Mesenchymal stem cell (in vitro differentiated cells and primary cell): Measurements from ENCODE around the gene SRMS.

Experiments used
- DNase-seq: peaks from one replicate; pipeline ENCODE4 v3.0.0-alpha.2; 2013
- H2AFZ ChIP-seq: one replicate; pipeline ENCODE4 v1.6.1; 2013; ENCODE audit warnings: low read depth, mild to moderate bottlenecking, control low read depth, inconsistent platforms, low read length, moderate library complexity
- H2AK5ac ChIP-seq: 2 replicates; pipeline ENCODE4 v1.6.1; 2013; ENCODE audit warnings: low read length, moderate library complexity, mild to moderate bottlenecking, inconsistent platforms; ENCODE audit not compliant: severe bottlenecking
- H2BK120ac ChIP-seq: one replicate; pipeline ENCODE4 v1.6.1; 2013; ENCODE audit warnings: low read depth, mild to moderate bottlenecking, inconsistent platforms, low read length, moderate library complexity
- H2BK12ac ChIP-seq, 2 experiments: one replicate each; pipeline ENCODE4 v1.6.1; 2013; ENCODE audit warnings: inconsistent platforms in 2 of 2, low read length in 2 of 2, mild to moderate bottlenecking in 2 of 2, moderate library complexity in 2 of 2, control low read depth in 1 of 2
- H2BK15ac ChIP-seq: one replicate; pipeline ENCODE4 v1.6.1; 2013; ENCODE audit warnings: mild to moderate bottlenecking, low read depth, inconsistent platforms; ENCODE audit not compliant: poor library complexity, severe bottlenecking
- H2BK5ac ChIP-seq: 2 replicates; pipeline ENCODE4 v1.6.1; 2013; ENCODE audit warnings: low read depth, mild to moderate bottlenecking, low read length, control low read depth, inconsistent platforms; ENCODE audit not compliant: poor library complexity, severe bottlenecking
- H3K14ac ChIP-seq, 2 experiments: one replicate each; pipeline ENCODE4 v1.6.1; 2013; ENCODE audit warnings: inconsistent platforms in 2 of 2, low read length in 2 of 2, control low read depth in 1 of 2, mild to moderate bottlenecking in 1 of 2, moderate library complexity in 1 of 2
- H3K18ac ChIP-seq, 2 experiments: one replicate each; pipeline ENCODE4 v1.6.1; 2013; ENCODE audit warnings: inconsistent platforms in 2 of 2, low read length in 2 of 2, control low read depth in 1 of 2, low read depth in 1 of 2, mild to moderate bottlenecking in 1 of 2
- H3K23ac ChIP-seq, 2 experiments: one replicate each; pipeline ENCODE4 v1.6.1; 2013; ENCODE audit warnings: inconsistent platforms in 2 of 2, low read length in 2 of 2, mild to moderate bottlenecking in 2 of 2, moderate library complexity in 2 of 2, control low read depth in 1 of 2
- H3K27ac ChIP-seq: 2 replicates; pipeline ENCODE4 v1.5.1; 2013; ENCODE audit warnings: mild to moderate bottlenecking, moderate library complexity, low read length, control low read depth, inconsistent platforms; ENCODE audit not compliant: poor library complexity, severe bottlenecking
- H3K27me3 ChIP-seq, 2 experiments: 2 replicates each; pipeline versions ENCODE4 v1.6.1 to v1.7.0; 2013; ENCODE audit warnings: low read length in 2 of 2, mild to moderate bottlenecking in 2 of 2, moderate library complexity in 2 of 2, control low read depth in 1 of 2, inconsistent platforms in 1 of 2; ENCODE audit not compliant: control insufficient read depth in 1 of 2, insufficient read depth in 1 of 2
- H3K36me3 ChIP-seq, 2 experiments: 2 replicates each; pipeline versions ENCODE4 v1.6.1 to v1.7.0; 2013; ENCODE audit warnings: low read length in 2 of 2, control low read depth in 1 of 2, inconsistent platforms in 1 of 2, low read depth in 1 of 2, mild to moderate bottlenecking in 1 of 2; ENCODE audit not compliant: insufficient read depth in 2 of 2, control insufficient read depth in 1 of 2
- H3K4ac ChIP-seq, 2 experiments: one replicate each; pipeline ENCODE4 v1.6.1; 2013; ENCODE audit warnings: inconsistent platforms in 2 of 2, low read length in 2 of 2, mild to moderate bottlenecking in 2 of 2, moderate library complexity in 2 of 2, control low read depth in 1 of 2, low read depth in 1 of 2
- H3K4me1 ChIP-seq: 2 replicates; pipeline ENCODE4 v1.6.1; 2013; ENCODE audit warnings: low read depth, low read length, control low read depth; ENCODE audit not compliant: control insufficient read depth, insufficient read depth
- H3K4me2 ChIP-seq: 2 replicates; pipeline ENCODE4 v1.6.1; 2013; ENCODE audit warnings: low read length, mild to moderate bottlenecking, inconsistent platforms; ENCODE audit not compliant: poor library complexity, severe bottlenecking
- H3K4me3 ChIP-seq, 2 experiments: 2 replicates each; pipeline versions ENCODE4 v1.5.1 to v1.7.0; 2013; ENCODE audit warnings: low read length in 2 of 2, mild to moderate bottlenecking in 2 of 2, control low read depth in 1 of 2, low read depth in 1 of 2; ENCODE audit not compliant: insufficient read depth in 1 of 2
- H3K79me1 ChIP-seq: replicated peaks from 2 replicates; pipeline ENCODE4 v1.6.1; 2013; ENCODE audit warnings: mild to moderate bottlenecking, control low read depth, low read length, inconsistent platforms; ENCODE audit not compliant: poor library complexity, severe bottlenecking
- H3K9ac ChIP-seq: 2 replicates; pipeline ENCODE4 v1.7.0; 2013; ENCODE audit warnings: mild to moderate bottlenecking, low read length, moderate library complexity
- H3K9me3 ChIP-seq: 2 replicates; pipeline ENCODE4 v1.7.0; 2013; ENCODE audit warnings: mild to moderate bottlenecking, low read length; ENCODE audit not compliant: control insufficient read depth
- H4K8ac ChIP-seq: one replicate; pipeline ENCODE4 v1.6.1; 2013; ENCODE audit warnings: inconsistent platforms, mild to moderate bottlenecking, low read length, moderate library complexity
- H4K91ac ChIP-seq: one replicate; pipeline ENCODE4 v1.6.1; 2013; ENCODE audit warnings: mild to moderate bottlenecking, low read length, inconsistent platforms
- WGBS: methylation state at CpG from one replicate; pipeline ENCODE4 v1.1.7; 2013; ENCODE audit warnings: mixed read lengths; 5-methylcytosine and 5-hydroxymethylcytosine counted together

SRMS gene

GRCh38 chr20:63529861-63530787 lies 17.4 kb downstream of the SRMS start:
- Histone ChIP-seq H2BK120ac (no peak overlapping the region), H3K9me3 (no peaks in the 10 kb centered on the region), H3K79me1 (no peaks in the 10 kb centered on the region), H2BK5ac (no peak overlapping the region), H3K4me2 (no peak overlapping the region), H3K4me1 (peaks cover 13% of the 10 kb centered on the region), H3K18ac (no peak overlapping the region), H3K4me3 (peak overlapping the region in 1 of 2 experiments; percentile 22), H2AK5ac (no peak overlapping the region), H2BK15ac (no peak overlapping the region), H3K23ac (no peak overlapping the region), H3K4ac (no peak overlapping the region), H4K8ac (peak overlapping the region; percentile 24), H2BK12ac (no peak overlapping the region), H2AFZ (no peak overlapping the region), H3K9ac (no peak overlapping the region), H3K36me3 (no peaks in the 10 kb centered on the region), H4K91ac (peak overlapping the region; percentile 53), H3K27ac (no peak overlapping the region), H3K14ac (no peak overlapping the region), H3K27me3 (peaks cover 0 to 61% of the 10 kb centered on the region in 2 experiments)
- 90% methylated on average over 39 of the region's 39 CpGs for WGBS
- DNase-seq = no peak

- no peak overlapping the region for H2AK5ac ChIP-seq
- no peaks in the 10 kb centered on the region for H3K79me1 ChIP-seq
- 91% methylated on average over 26 of the region's 27 CpGs for WGBS
- no peak overlapping the region for H2BK15ac ChIP-seq
- H2AFZ ChIP-seq = no peak overlapping the region
- no peak overlapping the region for H3K4ac ChIP-seq
- peaks cover 10% of the 10 kb centered on the region for H3K4me1 ChIP-seq
- DNase-seq = no peak
- H3K27ac ChIP-seq = no peak overlapping the region
- H3K9me3 ChIP-seq = no peaks in the 10 kb centered on the region
- no peak overlapping the region for H3K4me2 ChIP-seq
- no peak overlapping the region for H2BK5ac ChIP-seq
- H3K4me3 ChIP-seq = no peak overlapping the region
- H2BK12ac ChIP-seq = no peak overlapping the region
- H4K8ac ChIP-seq = no peak overlapping the region
- peak overlapping the region; percentile 52 for H4K91ac ChIP-seq
- H2BK120ac ChIP-seq = no peak overlapping the region
- H3K27me3 ChIP-seq = peaks cover 0 to 52% of the 10 kb centered on the region in 2 experiments
- peaks cover 0 to 3% of the 10 kb centered on the region in 2 experiments for H3K36me3 ChIP-seq
- no peak overlapping the region for H3K18ac ChIP-seq
- no peak overlapping the region for H3K14ac ChIP-seq
- H3K9ac ChIP-seq = no peak overlapping the region
- H3K23ac ChIP-seq = no peak overlapping the region
Observed at GRCh38 chr20:63529180-63529860, 18.2 kb downstream of the SRMS start.

GRCh38 chr20:63527184-63527583 lies 20.4 kb downstream of the SRMS start:
- Histone ChIP-seq H3K14ac (no peak overlapping the region), H3K27me3 (peaks cover 0 to 36% of the 10 kb centered on the region in 2 experiments), H3K4me3 (no peak overlapping the region), H2BK5ac (no peak overlapping the region), H2BK15ac (no peak overlapping the region), H3K4ac (no peak overlapping the region), H2AFZ (no peak overlapping the region), H3K79me1 (peaks cover 14% of the 10 kb centered on the region), H2BK120ac (no peak overlapping the region), H3K36me3 (peaks cover 17 to 22% of the 10 kb centered on the region in 2 experiments), H3K27ac (no peak overlapping the region), H2BK12ac (no peak overlapping the region), H3K4me2 (no peak overlapping the region), H3K18ac (no peak overlapping the region), H3K9me3 (no peaks in the 10 kb centered on the region), H3K23ac (no peak overlapping the region), H3K4me1 (peaks cover 13% of the 10 kb centered on the region), H3K9ac (no peak overlapping the region), H4K8ac (no peak overlapping the region), H2AK5ac (no peak overlapping the region), H4K91ac (no peak overlapping the region)
- WGBS = 93% methylated on average over 9 of the region's 9 CpGs
- no peak for DNase-seq

- H3K4me3 ChIP-seq = no peak overlapping the region
- H4K91ac ChIP-seq = no peak overlapping the region
- no peak overlapping the region for H2BK12ac ChIP-seq
- no peak overlapping the region for H4K8ac ChIP-seq
- H3K9ac ChIP-seq = no peak overlapping the region
- H3K9me3 ChIP-seq = no peaks in the 10 kb centered on the region
- H3K4me2 ChIP-seq = no peak overlapping the region
- peaks cover 19 to 25% of the 10 kb centered on the region in 2 experiments for H3K36me3 ChIP-seq
- peaks cover 19% of the 10 kb centered on the region for H3K4me1 ChIP-seq
- H3K27me3 ChIP-seq = peaks cover 0 to 28% of the 10 kb centered on the region in 2 experiments
- no peak overlapping the region for H2AFZ ChIP-seq
- no peak overlapping the region for H3K14ac ChIP-seq
- no peak overlapping the region for H3K18ac ChIP-seq
- H3K23ac ChIP-seq = no peak overlapping the region
- no peak overlapping the region for H3K4ac ChIP-seq
- H2BK15ac ChIP-seq = no peak overlapping the region
- no peak overlapping the region for H3K27ac ChIP-seq
- no peak overlapping the region for H2BK120ac ChIP-seq
- H2AK5ac ChIP-seq = no peak overlapping the region
- WGBS = 33% methylated on average over 1 of the region's 2 CpGs
- DNase-seq = no peak
- no peak overlapping the region for H2BK5ac ChIP-seq
- H3K79me1 ChIP-seq = peaks cover 19% of the 10 kb centered on the region
Observed at GRCh38 chr20:63525971-63526370, 21.6 kb downstream of the SRMS start.
